DND-41 (cell line): ENCODE results near the gene CDK11B.
"Not testable (repeated sequence)": the region's sequence is repeated elsewhere in the genome, so short reads cannot be mapped to it uniquely, and the experiment has no call there.

Experiments
- ATAC-seq: fragments of 200-7000 bp; cut with Tn5 transposase; 3 replicates; pipeline ENCODE4 v1.9.1; 2021; ENCODE audit warnings: low read depth; ENCODE audit not compliant: insufficient read depth
- DNase-seq: peaks from one replicate; pipeline ENCODE4 v3.0.0-alpha.2; 2020
- H2AFZ ChIP-seq: 2 replicates; pipeline ENCODE4 v1.6.0; 2012; ENCODE audit warnings: low read depth, low read length
- H3K27ac ChIP-seq: 2 replicates; pipeline ENCODE4 v1.5.1; 2012; ENCODE audit warnings: low read length, inconsistent platforms
- H3K27me3 ChIP-seq: fragments of 200-600 bp; sonication (generic); 2 replicates; pipeline ENCODE4 v1.6.0; 2012; ENCODE audit warnings: low read length, mild to moderate bottlenecking, inconsistent platforms; ENCODE audit not compliant: insufficient read depth, poor library complexity
- H3K36me3 ChIP-seq: 2 replicates; pipeline ENCODE4 v1.5.1; 2012; ENCODE audit warnings: low read length, inconsistent platforms; ENCODE audit not compliant: insufficient read depth
- H3K4me1 ChIP-seq: 2 replicates; pipeline ENCODE4 v1.5.1; 2012; ENCODE audit warnings: mild to moderate bottlenecking, low read length; ENCODE audit not compliant: insufficient read depth
- H3K4me2 ChIP-seq: 2 replicates; pipeline ENCODE4 v1.6.0; 2012; ENCODE audit warnings: mild to moderate bottlenecking, moderate library complexity, low read length, inconsistent platforms; ENCODE audit not compliant: insufficient read depth
- H3K4me3 ChIP-seq, 2 experiments: fragments of 200-600 bp in 1 of 2; shearing (Covaris generic) in 1 of 2; 2 replicates each; pipeline ENCODE4 v1.5.1; 2012 to 2016; ENCODE audit warnings: inconsistent platforms in 2 of 2, low read length in 2 of 2, mild to moderate bottlenecking in 2 of 2, low read depth in 1 of 2, moderate library complexity in 1 of 2
- H3K79me2 ChIP-seq: 2 replicates; pipeline ENCODE4 v1.6.0; 2012; ENCODE audit warnings: low read length, inconsistent platforms; ENCODE audit not compliant: insufficient read depth
- H3K9ac ChIP-seq: 2 replicates; pipeline ENCODE4 v1.6.0; 2012; ENCODE audit warnings: low read depth, mild to moderate bottlenecking, inconsistent platforms, low read length, moderate library complexity
- H3K9me3 ChIP-seq: 2 replicates; pipeline ENCODE4 v1.5.1; 2012; ENCODE audit warnings: low read length, moderate library complexity, mild to moderate bottlenecking, inconsistent platforms; ENCODE audit not compliant: insufficient read depth, severe bottlenecking
- H4K20me1 ChIP-seq: 2 replicates; pipeline ENCODE4 v1.6.0; 2012; ENCODE audit warnings: low read length; ENCODE audit not compliant: insufficient read depth

CDK11B gene

GRCh38 chr1:1640711-1641461, 17.9 kb downstream of the CDK11B start:
- H3K9ac ChIP-seq, H3K27me3 ChIP-seq, H2AFZ ChIP-seq, H3K27ac ChIP-seq, H4K20me1 ChIP-seq, H3K9me3 ChIP-seq, H3K4me3 ChIP-seq, DNase-seq, H3K4me2 ChIP-seq, H3K4me1 ChIP-seq, H3K79me2 ChIP-seq, ATAC-seq: not testable (repeated sequence)
- H3K36me3 ChIP-seq = peaks cover 18% of the 10 kb centered on the region

DNA sequence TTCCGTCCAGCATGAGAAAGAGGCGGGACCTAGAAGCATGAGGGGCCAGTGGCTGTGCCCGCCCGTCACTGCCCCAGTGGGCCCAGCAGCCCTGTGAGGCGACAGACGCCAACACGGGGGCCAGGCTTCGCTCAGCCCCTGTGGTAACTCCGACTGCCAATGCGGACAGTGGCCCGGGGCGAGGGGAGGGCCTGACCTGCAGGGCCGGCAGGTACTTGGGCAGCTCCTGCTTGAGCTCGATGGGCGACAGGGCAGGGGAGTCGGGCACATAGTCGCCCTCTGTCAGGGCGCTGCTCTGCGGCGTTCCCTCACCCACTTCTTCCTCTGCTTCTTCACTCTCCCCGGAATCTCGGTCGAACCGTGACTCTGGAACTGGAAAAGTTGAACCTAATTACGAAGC, 18.7 kb downstream of the CDK11B start:
- H3K27ac ChIP-seq, H3K4me2 ChIP-seq, DNase-seq, H3K4me3 ChIP-seq, H4K20me1 ChIP-seq, H2AFZ ChIP-seq, ATAC-seq, H3K79me2 ChIP-seq, H3K9ac ChIP-seq, H3K9me3 ChIP-seq, H3K27me3 ChIP-seq, H3K4me1 ChIP-seq: not testable (repeated sequence)
- peaks cover 14% of the 10 kb centered on the region for H3K36me3 ChIP-seq

DNA sequence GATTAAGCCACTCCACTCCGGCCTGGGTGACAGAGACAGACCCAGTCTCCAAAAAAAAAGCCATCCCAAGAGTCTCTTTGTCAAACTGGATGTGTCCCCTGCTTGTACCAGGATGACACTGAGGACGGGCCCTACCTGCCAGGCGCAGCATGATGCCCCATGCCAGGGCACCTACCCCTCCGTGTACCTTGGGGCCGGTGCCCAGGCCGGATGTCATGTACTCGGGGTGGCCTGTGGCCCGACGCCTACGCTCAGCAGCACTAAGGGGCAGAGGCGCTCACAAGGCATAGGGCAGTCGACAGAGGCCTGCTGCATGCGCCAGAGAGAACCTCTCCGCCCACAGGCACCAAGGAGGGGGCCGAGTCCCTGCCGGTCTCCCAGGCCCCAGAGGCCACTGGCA, 19.4 kb downstream of the CDK11B start:
- H3K4me2 ChIP-seq, H2AFZ ChIP-seq, H3K4me3 ChIP-seq, H3K9me3 ChIP-seq, H3K9ac ChIP-seq, DNase-seq, H3K27me3 ChIP-seq, H3K79me2 ChIP-seq, H3K4me1 ChIP-seq, ATAC-seq, H4K20me1 ChIP-seq, H3K27ac ChIP-seq: not testable (repeated sequence)
- H3K36me3 ChIP-seq = peaks cover 14% of the 10 kb centered on the region

- not testable (repeated sequence) for H3K27me3 ChIP-seq, H3K4me1 ChIP-seq, DNase-seq, H3K4me2 ChIP-seq, ATAC-seq, H3K9ac ChIP-seq, H2AFZ ChIP-seq, H3K9me3 ChIP-seq, H3K79me2 ChIP-seq, H3K4me3 ChIP-seq, H3K27ac ChIP-seq, H4K20me1 ChIP-seq
- H3K36me3 ChIP-seq = peaks cover 14% of the 10 kb centered on the region
Measured at GRCh38 chr1:1638528-1638927, 20.3 kb downstream of the CDK11B start.

DNA sequence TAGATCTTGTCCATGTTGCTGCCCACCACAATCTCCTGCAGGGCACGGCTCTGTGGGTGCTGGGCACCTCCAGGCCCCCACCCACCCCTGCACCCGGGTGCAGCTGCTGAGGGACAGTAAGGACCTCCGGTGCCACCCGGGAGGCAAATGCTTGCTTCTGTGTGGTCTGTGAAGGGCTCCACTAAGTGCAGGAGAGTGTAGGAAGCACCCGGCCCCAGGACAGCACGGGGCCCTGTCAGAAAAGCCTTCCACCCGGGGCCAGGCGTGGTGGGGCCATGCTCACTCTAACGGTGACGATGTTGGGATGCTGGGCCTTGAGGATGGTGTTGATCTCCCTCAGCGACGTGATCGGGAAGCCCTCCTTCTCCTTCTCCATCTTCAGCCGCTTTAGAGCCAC, 21.3 kb downstream of the CDK11B start:
- not testable (repeated sequence) for H3K9me3 ChIP-seq, H3K27me3 ChIP-seq, DNase-seq, H3K4me1 ChIP-seq, H3K9ac ChIP-seq, H3K79me2 ChIP-seq, H3K4me2 ChIP-seq, H3K27ac ChIP-seq, ATAC-seq, H4K20me1 ChIP-seq, H2AFZ ChIP-seq, H3K4me3 ChIP-seq
- peaks cover 14% of the 10 kb centered on the region for H3K36me3 ChIP-seq

DNA sequence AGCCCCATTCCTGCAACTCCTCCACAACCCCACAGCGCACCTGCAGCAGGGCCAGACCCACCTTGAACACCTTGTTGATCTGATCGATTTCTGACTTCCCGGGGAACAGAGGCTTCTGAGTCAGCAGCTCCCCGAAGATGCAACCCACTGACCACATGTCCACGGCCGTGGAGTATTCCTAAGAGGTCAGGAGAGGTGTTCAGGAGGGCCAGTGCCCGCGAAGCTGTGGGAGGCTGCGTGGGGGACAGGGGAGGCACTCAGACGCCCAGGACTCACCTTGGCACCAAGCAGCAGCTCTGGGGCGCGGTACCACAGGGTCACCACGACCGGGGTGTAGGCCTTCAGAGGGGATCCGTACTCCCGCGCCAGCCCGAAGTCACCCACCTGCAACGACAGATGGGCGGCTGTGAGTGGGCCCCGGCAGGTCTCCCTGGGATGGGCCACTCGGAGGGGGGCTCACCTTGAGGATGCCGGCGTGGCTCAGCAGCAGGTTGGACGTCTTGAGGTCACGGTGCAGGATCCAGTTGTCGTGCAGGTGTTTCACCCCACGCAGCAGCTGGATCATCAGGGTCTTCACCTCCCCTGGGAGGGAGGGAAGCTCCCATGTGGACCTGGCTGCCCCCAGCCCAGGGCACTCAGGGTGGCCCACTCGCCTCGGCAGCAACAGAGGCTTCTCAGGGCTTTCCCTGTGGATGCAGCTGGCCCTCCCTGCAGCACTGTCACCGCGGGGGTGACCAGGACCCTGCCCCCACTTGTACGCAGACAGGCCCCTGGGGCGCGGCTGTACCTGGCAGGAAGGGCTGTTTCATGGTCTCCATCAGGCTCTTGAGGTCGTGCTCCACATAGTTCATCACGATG, 22.0 kb downstream of the CDK11B start:
- not testable (repeated sequence) for H3K27ac ChIP-seq, H2AFZ ChIP-seq, H3K27me3 ChIP-seq, H3K79me2 ChIP-seq, H3K4me3 ChIP-seq, ATAC-seq, H3K9ac ChIP-seq, DNase-seq, H3K4me2 ChIP-seq, H3K4me1 ChIP-seq, H4K20me1 ChIP-seq, H3K9me3 ChIP-seq
- H3K36me3 ChIP-seq = peaks cover 14% of the 10 kb centered on the region

- H3K4me3 ChIP-seq, H4K20me1 ChIP-seq, DNase-seq, H3K27ac ChIP-seq, H3K27me3 ChIP-seq, H3K9me3 ChIP-seq, ATAC-seq, H3K79me2 ChIP-seq, H3K9ac ChIP-seq, H3K4me2 ChIP-seq, H2AFZ ChIP-seq: not testable (repeated sequence)
- peaks cover 12% of the 10 kb centered on the region for H3K4me1 ChIP-seq
- H3K36me3 ChIP-seq = peaks cover 14% of the 10 kb centered on the region
Measured at GRCh38 chr1:1634613-1635012, 24.2 kb downstream of the CDK11B start.

DNA sequence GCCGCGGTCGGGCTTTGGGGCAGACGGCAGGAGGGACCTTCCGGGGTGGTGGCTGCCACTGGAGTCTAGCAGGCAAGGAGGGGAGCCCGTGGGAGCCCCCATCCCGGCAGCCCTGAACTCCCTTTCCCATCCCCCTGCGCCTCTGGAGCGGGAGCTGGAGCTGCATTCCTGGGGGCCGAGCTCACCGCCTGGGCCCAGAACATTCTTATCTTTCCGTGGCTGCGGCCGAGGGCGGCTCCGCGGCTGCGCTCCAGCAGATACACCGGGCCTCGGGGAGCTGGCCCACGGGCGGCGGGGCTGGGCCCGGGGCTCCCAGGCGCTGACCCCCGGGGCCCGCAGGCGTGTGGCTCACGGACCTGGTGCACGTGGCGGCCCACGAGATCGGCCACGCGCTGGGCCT, 25.4 kb downstream of the CDK11B start:
- H3K27me3 ChIP-seq, H3K27ac ChIP-seq, H4K20me1 ChIP-seq, H3K4me3 ChIP-seq, H3K79me2 ChIP-seq, H2AFZ ChIP-seq, DNase-seq, H3K9me3 ChIP-seq, H3K9ac ChIP-seq, ATAC-seq, H3K4me2 ChIP-seq: not testable (repeated sequence)
- H3K36me3 ChIP-seq = peaks cover 14% of the 10 kb centered on the region
- peaks cover 15% of the 10 kb centered on the region for H3K4me1 ChIP-seq
